ENCODE results near the gene FAM199X. TPM values are rescaled to one million over a fixed set of nuclear protein-coding genes. Genes with fewer than 3 reads are reported as not detected.
"Not testable (repeated sequence)": the region's sequence is repeated elsewhere in the genome, so short reads cannot be mapped to it uniquely, and the experiment has no call there.

Gene FAM199X
- total RNA-seq, 4 donors from 2014 or later: 21.6 to 44.4 (median 34.0) TPM

GRCh38 chrX:104205548-104205947 lies 39.3 kb downstream of the FAM199X start:
- Histone ChIP-seq H3K27me3 (peaks cover 0 to 9% of the 10 kb centered on the region in 2 donors), H3K4me3 (no peak overlapping the region), H3K27ac (no peak overlapping the region), H3K4me1 (no peaks in the 10 kb centered on the region), H3K36me3 (peaks cover 0 to 14% (median 0%) of the 10 kb centered on the region in 3 donors), H3K9me3 (no peaks in the 10 kb centered on the region)
- no peak for DNase-seq (ENCODE audit: low spot score in 2 of 2)
- no peak for TF ChIP-seq EP300 (IDR thresholded peaks at IDR 0.05)
- TF ChIP-seq CTCF (IDR thresholded peaks at IDR 0.05): no peak
- TF ChIP-seq POLR2A (IDR thresholded peaks at IDR 0.05): no peak
- 78 to 88% methylated on average over 5 of the region's 5 CpGs for WGBS, 2 donors

- no peaks in the 10 kb centered on the region for H3K4me1 ChIP-seq
- no peaks in the 10 kb centered on the region for H3K36me3 ChIP-seq
- no peaks in the 10 kb centered on the region for H3K9me3 ChIP-seq
- TF ChIP-seq EP300 (IDR thresholded peaks at IDR 0.05) (no peak), CTCF (IDR thresholded peaks at IDR 0.05) (no peak), POLR2A (IDR thresholded peaks at IDR 0.05) (no peak)
- H3K27me3 ChIP-seq: peaks cover 0 to 14% of the 10 kb centered on the region in 2 donors
- no peak overlapping the region for H3K4me3 ChIP-seq
- 74 to 81% methylated on average over 5 of the region's 5 CpGs for WGBS, 2 donors
- DNase-seq (ENCODE audit: low spot score in 2 of 2): no peak
- no peak overlapping the region for H3K27ac ChIP-seq
Observed at GRCh38 chrX:104211187-104211586, 44.9 kb downstream of the FAM199X start.

GRCh38 chrX:104230060-104230459 lies 63.8 kb downstream of the FAM199X start:
- not testable (repeated sequence) for H3K4me1 ChIP-seq; DNase-seq (ENCODE audit: low spot score in 2 of 2); H3K27ac ChIP-seq; H3K4me3 ChIP-seq; H3K9me3 ChIP-seq; H3K36me3 ChIP-seq
- WGBS, 2 donors: 89 to 94% methylated on average over 10 of the region's 10 CpGs
- H3K27me3 ChIP-seq: peaks cover 0 to 15% of the 10 kb centered on the region in 2 donors

Other genes starting within 250 kb of the FAM199X start
- 1 to 10 TPM; 1.2 to 3.3 (median 2.2) TPM for gene TMSB15B, start 203.8 kb upstream of the FAM199X start, total RNA-seq
- not detected for gene H2BW1, start 152.7 kb upstream of the FAM199X start, total RNA-seq
- not detected for gene H2BW2, start 126.5 kb upstream of the FAM199X start, total RNA-seq
- 1 to 10 TPM; 1.6 to 4.8 (median 1.9) TPM for gene TMSB15C, start 90.2 kb upstream of the FAM199X start, total RNA-seq
- gene ZCCHC18, start 53.9 kb upstream of the FAM199X start, total RNA-seq: 1 to 10 TPM; 1.3 to 3.3 (median 1.7) TPM
- 10 to 100 TPM in 2 of 4 donors, 1 to 10 TPM in 2; 2.2 to 26.1 (median 13.2) TPM for gene SLC25A53, start 9.4 kb upstream of the FAM199X start, total RNA-seq
- not detected for gene ESX1, start 88.5 kb downstream of the FAM199X start, total RNA-seq